Neural progenitor cell (in vitro differentiated cells): Measurements from ENCODE around the gene TSSK2.

Source experiments
- EZH2 ChIP-seq: fragments of 200-600 bp; sonication (generic); IDR thresholded peaks from 2 replicates; pipeline ENCODE4 v1.6.1; 2017; ENCODE audit warnings: antibody characterized with exemption, mild to moderate bottlenecking, moderate library complexity
- EZH2phosphoT487 ChIP-seq: fragments of 200-600 bp; sonication (generic); IDR thresholded peaks from 2 replicates; pipeline ENCODE4 v1.6.1; 2017; ENCODE audit warnings: antibody characterized with exemption
- TF ChIP-seq, protein P1 (sequence below): fragments of 200-600 bp; sonication (generic); IDR thresholded peaks from 2 replicates; pipeline ENCODE4 v1.5.1; 2017; ENCODE audit warnings: antibody characterized with exemption, mild to moderate bottlenecking

GRCh38 chr22:19128946-19129727 lies 2.0 kb upstream of the TSSK2 start:
- TF ChIP-seq, protein P1, sequence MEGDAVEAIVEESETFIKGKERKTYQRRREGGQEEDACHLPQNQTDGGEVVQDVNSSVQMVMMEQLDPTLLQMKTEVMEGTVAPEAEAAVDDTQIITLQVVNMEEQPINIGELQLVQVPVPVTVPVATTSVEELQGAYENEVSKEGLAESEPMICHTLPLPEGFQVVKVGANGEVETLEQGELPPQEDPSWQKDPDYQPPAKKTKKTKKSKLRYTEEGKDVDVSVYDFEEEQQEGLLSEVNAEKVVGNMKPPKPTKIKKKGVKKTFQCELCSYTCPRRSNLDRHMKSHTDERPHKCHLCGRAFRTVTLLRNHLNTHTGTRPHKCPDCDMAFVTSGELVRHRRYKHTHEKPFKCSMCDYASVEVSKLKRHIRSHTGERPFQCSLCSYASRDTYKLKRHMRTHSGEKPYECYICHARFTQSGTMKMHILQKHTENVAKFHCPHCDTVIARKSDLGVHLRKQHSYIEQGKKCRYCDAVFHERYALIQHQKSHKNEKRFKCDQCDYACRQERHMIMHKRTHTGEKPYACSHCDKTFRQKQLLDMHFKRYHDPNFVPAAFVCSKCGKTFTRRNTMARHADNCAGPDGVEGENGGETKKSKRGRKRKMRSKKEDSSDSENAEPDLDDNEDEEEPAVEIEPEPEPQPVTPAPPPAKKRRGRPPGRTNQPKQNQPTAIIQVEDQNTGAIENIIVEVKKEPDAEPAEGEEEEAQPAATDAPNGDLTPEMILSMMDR, result no peak
- TF ChIP-seq EZH2 (no peak), EZH2phosphoT487 (no peak)
